CD4-positive, alpha-beta T cell treated with Interleukin-15 for 4 hours (primary cell): ENCODE results near the gene CDH23.

ENCODE experiments used
- DNase-seq: peaks from one replicate; pipeline ENCODE4 v3.0.0-alpha.2; 2020; ENCODE audit warnings: low spot score

CDH23 gene

DNA sequence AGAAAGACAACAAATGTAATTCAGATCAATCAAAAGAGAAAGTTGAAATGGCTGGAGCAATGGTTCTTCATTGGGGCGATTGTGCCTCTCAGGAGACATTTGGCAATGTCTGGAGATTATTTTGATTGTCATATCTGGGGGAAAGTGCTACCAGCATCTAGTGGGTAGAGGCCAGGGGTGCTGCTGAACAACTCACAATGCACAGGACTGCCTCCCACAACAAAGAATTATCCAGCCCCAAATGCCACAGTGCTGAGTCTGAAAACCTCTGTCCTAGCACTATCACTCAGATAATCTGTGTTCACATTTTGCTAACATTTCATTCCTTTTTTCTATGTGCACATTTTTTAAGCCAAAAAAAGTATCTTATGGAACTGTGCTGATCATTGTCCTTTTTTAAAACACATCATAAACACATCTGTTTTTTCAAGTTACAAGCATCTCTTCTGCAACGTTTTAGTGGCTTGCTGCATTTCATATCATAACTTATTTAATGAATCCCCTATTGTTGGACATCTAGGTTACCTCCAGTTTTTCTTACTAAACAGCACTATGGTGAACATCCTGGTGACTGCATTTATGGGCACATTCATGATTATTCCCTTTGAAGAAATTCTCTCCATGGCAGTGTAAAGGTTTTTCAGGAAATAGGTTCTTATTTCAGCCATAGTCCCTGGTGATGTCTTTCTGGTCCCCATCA, 208.7 kb downstream of the CDH23 start:
- no peak for DNase-seq

- no peak for DNase-seq
These were observed 209.7 kb downstream of the CDH23 start for GRCh38 chr10:71606257-71607081.

- no peak for DNase-seq
These were observed 210.3 kb downstream of the CDH23 start for GRCh38 chr10:71607082-71607443.

DNA sequence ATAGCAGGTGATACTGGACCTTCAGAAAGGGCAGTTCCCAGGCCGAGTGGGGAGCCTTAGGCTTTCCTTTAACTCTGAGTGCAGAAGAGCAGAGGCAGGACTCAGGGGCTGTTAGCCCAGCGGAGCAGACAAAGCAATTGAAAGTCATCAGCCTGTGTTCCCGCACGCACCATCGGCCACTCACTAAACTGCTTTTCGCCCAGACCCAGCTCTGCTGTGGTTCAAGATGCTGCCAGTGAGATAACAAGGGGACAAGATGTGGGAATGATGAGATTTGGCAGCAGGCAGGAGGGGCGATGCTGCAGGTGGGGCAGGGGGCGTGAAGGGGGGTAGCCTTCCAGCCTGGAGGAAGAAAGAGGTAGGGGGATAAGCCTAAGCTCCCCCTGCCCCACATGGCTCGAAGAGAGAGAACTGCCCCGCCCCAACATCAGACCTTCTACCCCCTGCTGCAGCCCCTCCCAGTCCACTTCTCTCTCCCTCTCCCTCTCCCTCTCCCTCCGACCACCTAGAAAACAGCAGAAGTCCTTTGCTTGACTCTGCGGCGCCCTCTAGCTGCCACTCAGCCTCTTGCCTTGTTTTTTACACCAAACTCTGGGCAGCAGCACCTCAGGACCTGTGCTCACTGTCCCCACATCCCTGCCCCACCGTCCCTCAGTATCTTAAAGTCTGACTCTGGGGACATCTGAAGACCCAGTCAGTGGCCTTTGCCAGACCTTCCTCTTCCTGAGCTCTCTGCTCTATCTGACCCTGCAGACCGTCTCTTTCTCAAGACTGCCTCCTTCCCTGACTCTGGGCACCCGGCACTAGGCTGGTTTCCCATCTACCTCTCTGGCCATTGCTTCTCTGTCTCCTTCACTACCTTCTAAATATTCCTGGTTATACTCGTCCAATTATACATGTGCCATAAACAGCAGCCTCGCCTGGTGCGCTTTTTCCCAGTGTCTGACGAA, 212.4 kb downstream of the CDH23 start:
- DNase-seq: peak; percentile 43

DNA sequence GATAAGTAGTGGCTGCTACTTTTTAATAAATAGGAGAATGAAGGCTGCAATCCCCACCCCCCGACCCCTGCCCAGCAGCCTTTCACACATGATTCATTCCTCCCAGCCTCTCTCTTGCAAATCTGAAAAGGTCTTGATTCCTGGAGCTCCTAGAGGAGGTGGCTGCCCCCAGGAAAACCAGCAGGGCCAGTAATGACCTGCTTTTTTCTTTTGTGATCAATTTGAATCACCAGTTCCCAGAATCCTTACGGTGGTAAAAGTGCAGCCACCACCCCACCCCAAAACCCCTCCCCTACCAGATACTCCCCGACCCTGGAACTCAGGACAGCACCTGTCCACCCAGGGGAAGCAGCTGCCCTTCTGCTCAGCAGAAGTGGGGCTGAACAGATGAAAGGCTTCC, 213.9 kb downstream of the CDH23 start:
- no peak for DNase-seq

DNA sequence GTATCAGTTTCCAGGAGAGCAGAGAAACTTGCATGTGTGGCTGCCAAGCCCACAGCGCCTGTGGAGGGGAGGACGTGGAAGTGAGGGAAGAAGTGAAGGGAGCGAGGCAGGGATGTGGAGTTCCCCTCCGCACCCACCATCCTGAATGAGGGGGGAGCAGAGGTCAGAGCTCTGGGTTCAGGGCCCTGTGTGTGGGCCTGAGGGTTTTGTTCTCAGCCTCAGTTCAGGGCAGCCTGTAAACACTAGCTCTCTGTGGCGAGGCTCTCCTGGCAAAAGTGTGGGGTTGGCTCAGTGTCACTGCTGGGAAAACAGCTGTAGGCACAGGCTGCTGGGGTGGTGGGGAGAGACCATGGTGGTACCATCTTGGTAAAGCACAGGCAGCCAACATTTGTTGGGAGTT, 214.4 kb downstream of the CDH23 start:
- no peak for DNase-seq

DNA sequence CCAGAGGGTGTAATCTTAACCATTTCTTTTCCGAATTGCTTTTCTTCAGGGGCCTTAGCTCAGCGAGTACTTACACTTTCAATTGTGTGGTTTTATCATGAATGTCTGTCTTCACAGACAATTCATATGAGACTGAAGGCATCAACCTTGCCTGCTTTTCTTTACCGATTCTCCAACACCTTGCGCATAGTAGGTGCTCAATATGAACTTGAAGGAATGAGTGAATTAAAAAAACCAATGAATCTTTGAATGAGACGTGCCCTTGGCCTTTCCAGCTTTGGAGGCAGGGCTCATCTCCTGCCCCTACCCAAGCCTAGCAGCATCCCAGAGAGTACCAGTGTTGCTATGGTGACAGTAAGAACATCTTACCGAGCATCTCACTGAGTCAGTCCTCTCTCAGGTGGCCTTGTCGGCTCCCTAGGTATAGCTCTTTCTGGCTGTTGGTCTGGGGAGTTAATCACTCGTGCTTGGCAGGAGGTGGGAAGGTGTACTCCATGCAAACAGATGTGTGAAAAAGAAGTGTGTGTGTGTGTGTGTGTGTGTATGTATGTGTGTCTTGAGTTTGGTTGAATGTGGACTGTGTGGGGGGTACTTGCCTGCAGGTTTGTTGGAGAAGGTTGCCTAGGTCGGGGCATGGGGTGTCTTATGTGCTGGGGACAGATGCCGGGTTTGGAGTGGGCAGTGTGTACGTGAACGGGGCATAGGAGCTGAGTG, 215.1 kb downstream of the CDH23 start:
- DNase-seq: no peak

GRCh38 chr10:71613261-71613777, 216.6 kb downstream of the CDH23 start:
- no peak for DNase-seq

GRCh38 chr10:71613877-71614276, 217.2 kb downstream of the CDH23 start:
- DNase-seq: no peak

DNA sequence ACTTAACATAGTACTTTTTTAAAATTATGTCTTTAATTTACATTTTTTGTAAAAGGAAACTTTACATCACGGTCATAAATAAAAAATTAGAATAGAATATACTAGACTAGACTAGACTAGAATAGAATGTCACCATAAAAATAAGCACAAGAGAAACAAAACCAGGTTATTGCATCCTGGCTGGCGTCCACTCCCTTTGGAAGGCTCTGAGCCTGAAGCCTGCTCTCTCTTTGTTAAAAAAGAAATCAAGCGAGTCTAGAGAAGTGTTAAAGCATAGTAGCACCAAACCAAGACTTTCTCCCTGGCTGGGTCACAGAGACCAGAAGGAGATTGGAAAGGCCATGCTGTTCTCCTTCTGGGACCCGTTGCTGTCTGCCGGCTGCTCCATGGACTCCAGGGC, 218.2 kb downstream of the CDH23 start:
- DNase-seq: no peak

DNA sequence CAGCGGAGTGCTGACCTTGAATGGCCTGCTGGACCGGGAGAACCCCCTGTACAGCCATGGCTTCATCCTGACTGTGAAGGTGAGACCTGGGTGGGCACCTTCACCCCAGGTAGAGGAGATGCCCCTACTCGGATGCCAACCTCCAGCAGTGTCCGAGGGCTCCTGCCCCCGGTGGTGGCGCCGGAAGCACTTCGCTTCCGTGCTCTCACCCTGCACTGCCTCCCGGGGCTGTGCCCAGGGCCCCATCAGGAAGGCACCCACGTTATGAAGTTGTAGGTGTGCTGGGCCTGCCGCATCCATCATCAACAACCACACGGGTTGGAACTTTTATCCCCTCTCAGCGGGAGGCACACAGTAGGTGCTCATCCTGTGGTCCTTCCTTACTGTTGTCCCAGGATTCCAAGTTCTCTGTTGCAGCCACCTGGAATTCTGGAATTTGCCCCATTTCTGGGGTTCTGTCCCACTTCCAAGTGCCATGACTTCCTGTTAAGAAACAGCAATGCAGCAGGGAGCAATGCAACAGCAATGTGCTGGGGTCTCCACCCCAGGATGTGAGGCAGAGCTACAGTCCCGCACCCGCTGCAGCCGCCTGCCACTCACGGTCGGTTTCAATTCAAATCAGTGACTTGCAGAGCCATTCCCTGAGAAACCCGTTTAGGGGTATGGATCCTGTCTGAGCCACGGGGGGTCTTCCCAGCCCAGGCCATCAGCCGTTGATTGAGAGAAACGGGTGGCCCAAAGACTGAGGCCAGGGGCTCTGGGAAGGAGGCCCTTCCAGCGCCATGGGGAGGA, 219.0 kb downstream of the CDH23 start:
- DNase-seq: no peak

GRCh38 chr10:71616817-71617654, 220.3 kb downstream of the CDH23 start:
- DNase-seq: no peak

DNA sequence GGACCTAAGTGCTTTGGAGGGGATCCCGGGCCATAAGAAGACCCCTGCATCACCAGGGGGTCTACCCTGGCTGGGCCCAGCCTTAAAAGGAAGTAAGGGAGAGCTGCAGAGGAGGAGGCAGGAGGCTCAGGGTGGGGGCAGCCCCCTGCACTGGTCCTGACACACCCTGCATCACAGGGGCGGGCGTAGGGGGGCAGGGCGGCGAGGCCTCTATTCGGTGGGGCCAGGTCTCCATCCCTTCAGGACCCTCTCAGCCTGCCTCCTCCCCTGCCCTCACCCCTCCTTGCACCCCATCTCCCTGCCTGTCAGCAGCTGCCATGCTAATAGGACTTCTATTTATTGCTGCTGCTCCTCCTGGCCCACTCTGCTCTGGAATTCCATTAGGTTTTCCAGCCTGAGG, 221.5 kb downstream of the CDH23 start:
- no peak for DNase-seq

- no peak for DNase-seq
These were observed 221.9 kb downstream of the CDH23 start for GRCh38 chr10:71618598-71618997.

- no peak for DNase-seq
These were observed 223.9 kb downstream of the CDH23 start for GRCh38 chr10:71620642-71621041.

- no peak for DNase-seq
These were observed 224.8 kb downstream of the CDH23 start for GRCh38 chr10:71621231-71622153.

GRCh38 chr10:71622154-71622526, 225.4 kb downstream of the CDH23 start:
- DNase-seq: no peak

- DNase-seq: no peak
These were observed 225.9 kb downstream of the CDH23 start for GRCh38 chr10:71622616-71623015.
